ENCODE results near the gene ASTN1. TPM values are rescaled to one million over a fixed set of nuclear protein-coding genes. Genes with fewer than 3 reads are reported as not detected.

The ASTN1 gene
- total and polyA plus RNA-seq, 9 of the 15 experiments (the other 6 are each of a cell fraction or from before 2014, with no cell fraction given) = 0.05 to 0.22 (median 0.18) TPM

DNA sequence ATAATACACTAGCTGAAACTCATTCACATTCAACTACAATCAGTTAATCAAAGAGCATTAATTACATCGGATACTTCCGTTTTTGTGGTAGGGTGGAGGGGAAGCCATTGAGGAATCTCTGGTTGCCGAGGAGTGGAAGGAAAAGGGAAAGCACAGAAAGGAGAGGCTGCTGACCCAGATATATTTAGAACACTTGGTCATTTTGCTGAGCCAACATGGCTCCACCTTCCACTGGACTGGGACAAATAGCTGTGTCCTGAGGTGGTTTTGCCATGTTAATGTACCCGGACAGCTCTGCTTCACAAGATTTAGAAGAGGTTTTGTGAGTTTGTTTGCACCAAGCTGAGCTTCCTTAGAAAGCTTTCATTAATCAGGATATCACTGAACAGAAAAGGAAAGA is 26.2 kb downstream of the ASTN1 start:
- BruUV-seq (replicated peaks) = no TSS peak
- ChIA-PET CTCF (ENCODE audit: low intra/inter-chr PET ratio) (no interaction called here), POLR2A (no interaction called here)
- ATAC-seq (no peak), DNase-seq (ENCODE audit: extremely low read depth in 1 of 4, low spot score in 3 of 4) (no peak), FAIRE-seq (no peak)
- in situ Hi-C loops (cut with MboI) (no loop called here), intact Hi-C loops (cut with micrococcal nuclease) (no loop called here)
- H3K79me2 ChIP-seq (ENCODE audit: control insufficient read depth, insufficient read depth, low read length) = no peaks in the 10 kb centered on the region
- no peak overlapping the region for H3K27ac ChIP-seq (ENCODE audit: extremely low read depth, low read depth, low read length)
- H3K36me3 ChIP-seq (ENCODE audit: control insufficient read depth, insufficient read depth, low read length) = no peaks in the 10 kb centered on the region
- H3K9me3 ChIP-seq (replicated peaks; ENCODE audit: control insufficient read depth, insufficient read depth, low read depth, low read length) = no peaks in the 10 kb centered on the region
- H3K4me1 ChIP-seq (replicated peaks in 1 of 2; ENCODE audit: control insufficient read depth in 2 of 2, insufficient read depth in 2 of 2, low read length in 2 of 2) = no peaks in the 10 kb centered on the region
- no peak overlapping the region for H3K4me2 ChIP-seq (ENCODE audit: insufficient read depth, low read length)
- H4K20me1 ChIP-seq (replicated peaks; ENCODE audit: control insufficient read depth, insufficient read depth, low read length) = no peaks in the 10 kb centered on the region
- no peak overlapping the region for H2AFZ ChIP-seq (ENCODE audit: low read depth, low read length)
- 0% methylated on average over 4 of the region's 4 CpGs for WGBS (ENCODE audit: insufficient coverage, low coverage, missing lambda C conversion rate)
- TF ChIP-seq EP400 (IDR thresholded peaks at IDR 0.05) (no peak), ZBED1 (IDR thresholded peaks at IDR 0.05) (no peak), ADNP (tag; IDR thresholded peaks at IDR 0.05) (no peak), ZNF134 (CRISPR knock-in tag; conservative IDR thresholded peaks at IDR 0.05) (no peak), XRCC5 (IDR thresholded peaks at IDR 0.05; ENCODE audit: low read depth, low read length) (no peak), EZH2 (IDR thresholded peaks at IDR 0.05; ENCODE audit: borderline replicate concordance, low read depth, low read length) (no peak), ZFP36 (IDR thresholded peaks at IDR 0.05; ENCODE audit: low read depth, low read length, partially characterized antibody) (no peak), SRSF9 (IDR thresholded peaks at IDR 0.05; ENCODE audit: borderline replicate concordance, low read depth, low read length) (no peak), ETV5 (CRISPR knock-in tag; IDR thresholded peaks at IDR 0.05; ENCODE audit: low read depth) (no peak)
- TF ChIP-seq, protein P1, sequence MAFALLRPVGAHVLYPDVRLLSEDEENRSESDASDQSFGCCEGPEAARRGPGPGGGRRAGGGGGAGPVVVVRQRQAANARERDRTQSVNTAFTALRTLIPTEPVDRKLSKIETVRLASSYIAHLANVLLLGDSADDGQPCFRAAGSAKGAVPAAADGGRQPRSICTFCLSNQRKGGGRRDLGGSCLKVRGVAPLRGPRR (CRISPR knock-in tag; IDR thresholded peaks at IDR 0.05) = no peak
- TF ChIP-seq, protein P2, sequence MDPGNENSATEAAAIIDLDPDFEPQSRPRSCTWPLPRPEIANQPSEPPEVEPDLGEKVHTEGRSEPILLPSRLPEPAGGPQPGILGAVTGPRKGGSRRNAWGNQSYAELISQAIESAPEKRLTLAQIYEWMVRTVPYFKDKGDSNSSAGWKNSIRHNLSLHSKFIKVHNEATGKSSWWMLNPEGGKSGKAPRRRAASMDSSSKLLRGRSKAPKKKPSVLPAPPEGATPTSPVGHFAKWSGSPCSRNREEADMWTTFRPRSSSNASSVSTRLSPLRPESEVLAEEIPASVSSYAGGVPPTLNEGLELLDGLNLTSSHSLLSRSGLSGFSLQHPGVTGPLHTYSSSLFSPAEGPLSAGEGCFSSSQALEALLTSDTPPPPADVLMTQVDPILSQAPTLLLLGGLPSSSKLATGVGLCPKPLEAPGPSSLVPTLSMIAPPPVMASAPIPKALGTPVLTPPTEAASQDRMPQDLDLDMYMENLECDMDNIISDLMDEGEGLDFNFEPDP (CRISPR knock-in tag; IDR thresholded peaks at IDR 0.05) = no peak
- H3K9ac ChIP-seq (ENCODE audit: insufficient read depth in 1 of 2, low read depth in 2 of 2, low read length in 2 of 2) = no peak overlapping the region
- H3K27me3 ChIP-seq (ENCODE audit: control insufficient read depth in 2 of 2, insufficient read depth in 2 of 2, low read length in 2 of 2) = no peaks in the 10 kb centered on the region
- H3K9me1 ChIP-seq (ENCODE audit: control insufficient read depth, insufficient read depth, low read length) = no peaks in the 10 kb centered on the region
- no peak overlapping the region for H3K4me3 ChIP-seq

Data from K562 (cell line).